HG03135 (cell line): ENCODE data around the gene ATAD3A.
A peak's percentile ranks its signal among the peaks of the same experiment; 100 is the strongest.
"Not testable (repeated sequence)": the region's sequence is repeated elsewhere in the genome, so short reads cannot be mapped to it uniquely, and the experiment has no call there.

ENCODE experiments used
- ATAC-seq: cut with Tn5 transposase; IDR thresholded peaks from one replicate; pipeline ENCODE4 v1.9.1; 2021; ENCODE audit warnings: mild to moderate bottlenecking, moderate library complexity; ENCODE audit not compliant: unreplicated experiment

The ATAD3A gene

DNA sequence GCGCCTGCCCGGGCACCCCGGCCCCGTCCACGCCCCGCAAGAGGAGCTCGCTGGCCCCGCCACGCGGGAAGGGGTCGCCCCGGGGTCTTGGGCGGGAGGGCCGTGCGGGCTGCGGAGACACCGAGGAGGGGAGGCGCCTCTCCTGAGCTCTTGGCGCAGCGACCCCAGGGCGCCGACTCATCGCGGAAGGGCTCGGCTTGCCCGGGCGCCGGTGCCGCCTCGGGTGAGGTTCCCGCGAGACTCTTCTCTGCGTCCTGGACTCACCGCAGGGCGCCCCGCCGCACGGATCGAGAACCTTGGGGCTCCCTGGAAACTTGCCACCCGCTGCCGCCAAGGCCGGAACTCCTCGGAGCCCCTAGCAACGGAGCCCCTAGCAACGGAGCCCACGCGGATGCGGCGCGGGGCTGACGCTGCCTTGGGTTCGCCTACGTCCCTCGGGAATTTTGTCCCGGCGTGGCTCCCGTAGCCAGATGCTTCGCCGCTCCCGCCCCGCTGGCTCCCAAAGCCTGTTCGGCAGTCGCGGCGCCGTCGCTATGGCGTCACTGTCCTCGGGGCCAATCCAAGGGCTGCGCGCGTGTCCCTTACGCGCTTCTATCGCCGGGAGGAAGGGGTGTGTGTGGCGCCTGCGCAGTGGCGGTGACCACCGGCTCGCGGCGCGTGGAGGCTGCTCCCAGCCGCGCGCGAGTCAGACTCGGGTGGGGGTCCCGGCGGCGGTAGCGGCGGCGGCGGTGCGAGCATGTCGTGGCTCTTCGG lies at the start of gene ATAD3A:
TSS of gene ATAD3A (plus strand) at position 630 of the 753 bp plus-strand sequence. CDS start at position 737, 107 bp downstream.
- ATAC-seq = peak; percentile 88

GRCh38 chr1:1462318-1462966 lies 49.5 kb upstream of the ATAD3A start:
- no peak for ATAC-seq

- no peak for ATAC-seq
These were observed 48.6 kb upstream of the ATAD3A start for GRCh38 chr1:1463312-1463711.

- not testable (repeated sequence) for ATAC-seq
These were observed 43.6 kb upstream of the ATAD3A start for GRCh38 chr1:1468196-1468985.

DNA sequence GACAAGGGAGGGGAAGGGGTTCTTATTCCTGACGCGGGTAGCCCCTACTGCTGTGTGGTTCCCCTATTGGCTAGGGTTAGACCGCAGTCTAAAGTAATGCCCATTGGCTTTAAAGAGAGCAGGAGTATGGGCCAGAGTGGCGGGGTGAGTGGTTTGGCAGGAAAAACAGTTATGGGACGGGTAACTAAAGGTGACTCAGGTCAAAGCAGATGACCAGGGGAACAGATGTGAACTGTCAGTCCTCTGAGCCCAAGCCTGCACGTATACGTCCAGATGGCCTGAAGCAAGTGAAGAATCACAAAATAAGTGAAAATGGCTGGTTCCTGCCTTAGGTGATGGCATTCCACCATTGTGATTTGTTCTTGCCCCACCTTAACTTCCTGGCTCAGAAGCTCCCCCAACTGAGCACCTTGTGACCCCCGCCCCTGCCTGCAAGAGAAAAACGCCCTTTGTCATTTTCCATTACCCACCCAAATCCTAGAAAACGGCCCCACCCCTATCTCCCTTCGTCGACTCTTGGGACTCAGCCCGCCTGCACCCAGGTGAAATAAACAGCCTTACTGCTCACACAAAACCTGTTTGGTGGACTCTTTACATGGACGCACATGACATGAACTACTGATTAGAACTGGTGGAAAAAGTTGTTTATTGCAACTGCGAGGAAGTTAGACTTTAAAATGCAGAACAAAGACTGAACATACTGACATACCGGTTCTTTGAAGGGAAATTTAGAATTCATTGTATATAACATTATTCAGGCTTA lies 41.2 kb upstream of the ATAD3A start:
- no peak for ATAC-seq

GRCh38 chr1:1471389-1472052 lies 40.4 kb upstream of the ATAD3A start, which contains the start of gene ATAD3B:
TSS of gene ATAD3B (plus strand) at chr1:1471765. CDS start at chr1:1471885, 120 bp downstream.
- peak; percentile 88 for ATAC-seq

DNA sequence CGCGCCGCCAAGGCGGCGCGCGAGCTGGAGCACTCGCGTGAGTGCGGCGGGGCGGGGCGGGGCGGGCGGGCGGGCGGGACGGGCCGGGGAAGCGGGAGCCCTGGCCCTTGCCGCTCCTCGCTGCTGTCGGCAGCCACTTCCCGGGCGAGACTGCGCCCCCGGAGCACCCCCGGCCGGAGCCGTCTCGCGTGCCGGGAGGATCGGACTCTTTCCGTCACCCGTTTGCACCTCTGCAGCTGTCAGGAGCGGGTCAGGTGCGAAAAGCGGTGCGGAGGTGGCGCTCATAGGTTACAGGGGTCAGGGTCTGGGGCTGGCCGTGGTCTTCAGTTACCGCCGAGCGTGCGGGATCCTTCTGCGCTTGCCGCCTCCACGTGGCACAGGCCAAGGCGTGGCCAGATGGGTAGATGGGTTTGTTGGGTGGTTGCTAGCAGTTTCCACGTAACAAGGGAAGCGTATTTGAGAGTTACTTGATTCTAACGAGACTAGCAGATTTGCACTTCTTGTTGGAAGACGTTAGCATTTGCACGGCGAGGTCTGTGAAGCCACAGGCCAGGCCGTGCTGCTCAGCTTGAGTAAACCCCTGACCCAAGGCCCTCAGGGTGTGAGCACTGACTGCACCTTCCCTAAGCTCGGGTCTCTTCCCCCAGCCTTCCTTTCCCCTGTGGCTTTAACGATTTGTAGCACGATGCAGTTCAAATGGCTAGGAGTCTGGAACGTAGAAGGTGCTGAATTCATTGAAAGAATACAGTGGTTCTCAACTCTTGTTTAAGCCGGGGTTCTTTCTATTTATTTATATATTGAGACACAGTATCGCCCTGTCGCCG lies 39.7 kb upstream of the ATAD3A start:
- peak; percentile 21 for ATAC-seq

GRCh38 chr1:1476011-1476410 lies 36.0 kb upstream of the ATAD3A start:
- not testable (repeated sequence) for ATAC-seq

- ATAC-seq = no peak
These were observed 34.8 kb upstream of the ATAD3A start for GRCh38 chr1:1477206-1477605.

DNA sequence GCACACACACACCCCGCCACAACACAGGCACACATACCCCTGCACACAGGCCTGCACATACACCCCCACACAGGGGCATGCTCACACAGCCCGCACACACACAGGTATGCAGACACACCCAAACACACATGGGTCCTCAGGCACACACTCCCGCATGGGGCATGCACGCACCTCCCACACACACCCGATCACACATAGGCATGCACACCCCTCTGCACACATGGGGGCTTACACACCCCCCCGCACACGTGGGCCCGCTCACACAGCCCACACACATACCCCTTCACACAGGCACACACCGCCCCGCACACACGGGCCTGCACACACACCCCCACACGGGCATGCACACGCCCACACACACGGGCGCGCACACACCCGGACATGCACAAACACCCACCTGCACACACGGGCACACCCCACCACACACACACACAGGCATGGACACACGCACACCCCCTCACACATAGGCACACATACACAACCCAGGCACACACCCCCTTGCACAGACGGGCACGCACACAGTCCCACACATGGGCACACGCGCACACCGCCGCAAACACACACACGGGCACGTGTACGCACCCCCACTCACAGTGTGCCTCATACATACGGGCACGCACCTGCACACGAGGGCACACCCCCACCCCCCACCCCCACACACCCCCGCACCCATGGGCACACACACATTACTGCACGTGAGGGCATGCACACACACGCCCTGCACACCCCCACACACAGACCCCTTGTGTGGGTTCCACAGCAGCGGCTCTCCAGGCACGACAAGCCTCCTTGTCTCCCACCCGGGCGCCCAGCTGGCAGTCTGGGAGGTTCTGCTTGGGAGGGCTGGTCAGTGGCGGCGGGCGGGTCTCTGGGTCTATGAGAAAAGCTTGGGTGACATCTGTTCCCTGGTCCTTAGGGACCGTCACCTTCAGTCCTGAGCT lies 32.1 kb upstream of the ATAD3A start:
- no peak for ATAC-seq

DNA sequence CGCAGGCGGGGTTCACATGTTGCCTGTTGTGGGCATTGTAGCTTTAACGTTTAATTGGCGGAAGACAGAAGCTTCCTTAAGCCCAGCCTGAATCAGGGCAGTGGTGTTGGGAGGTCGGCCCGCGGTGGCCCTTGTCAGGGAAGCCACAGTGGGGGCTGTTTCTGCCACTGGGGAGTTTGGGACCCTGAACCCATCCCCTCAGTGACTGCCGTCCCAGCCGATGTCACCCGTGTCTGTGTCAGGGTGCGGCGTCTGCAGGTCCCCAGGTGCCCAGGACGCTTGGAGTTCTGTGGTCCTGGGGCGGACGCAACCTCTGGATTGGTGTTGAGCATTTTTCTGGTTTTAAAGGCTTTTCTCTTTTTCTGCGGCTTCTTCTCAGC lies 31.5 kb upstream of the ATAD3A start:
- ATAC-seq = not testable (repeated sequence)

GRCh38 chr1:1481811-1482210 lies 30.2 kb upstream of the ATAD3A start:
- ATAC-seq = not testable (repeated sequence)

GRCh38 chr1:1482856-1483255 lies 29.1 kb upstream of the ATAD3A start:
- ATAC-seq = no peak

DNA sequence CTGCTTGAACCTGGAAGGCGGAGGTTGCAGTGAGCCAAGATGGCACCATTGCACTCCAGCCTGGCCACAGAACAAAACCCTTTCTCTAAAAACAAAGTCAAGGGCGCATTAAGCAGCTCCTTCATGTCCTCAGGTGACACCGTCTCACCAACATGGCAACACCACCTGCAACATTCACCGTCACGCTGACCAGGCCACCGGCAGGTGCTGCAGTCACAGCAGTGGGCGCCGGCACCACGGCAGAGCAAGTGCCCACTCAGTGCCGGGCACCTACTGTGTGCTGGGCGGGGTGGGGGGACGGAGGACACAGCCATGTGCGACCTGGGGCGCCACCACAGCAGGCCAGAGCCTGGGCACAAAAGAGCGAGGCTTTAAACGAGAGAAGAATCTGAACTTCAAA lies 28.2 kb upstream of the ATAD3A start:
- no peak for ATAC-seq

- not testable (repeated sequence) for ATAC-seq
These were observed 26.8 kb upstream of the ATAD3A start for GRCh38 chr1:1484976-1485750.

DNA sequence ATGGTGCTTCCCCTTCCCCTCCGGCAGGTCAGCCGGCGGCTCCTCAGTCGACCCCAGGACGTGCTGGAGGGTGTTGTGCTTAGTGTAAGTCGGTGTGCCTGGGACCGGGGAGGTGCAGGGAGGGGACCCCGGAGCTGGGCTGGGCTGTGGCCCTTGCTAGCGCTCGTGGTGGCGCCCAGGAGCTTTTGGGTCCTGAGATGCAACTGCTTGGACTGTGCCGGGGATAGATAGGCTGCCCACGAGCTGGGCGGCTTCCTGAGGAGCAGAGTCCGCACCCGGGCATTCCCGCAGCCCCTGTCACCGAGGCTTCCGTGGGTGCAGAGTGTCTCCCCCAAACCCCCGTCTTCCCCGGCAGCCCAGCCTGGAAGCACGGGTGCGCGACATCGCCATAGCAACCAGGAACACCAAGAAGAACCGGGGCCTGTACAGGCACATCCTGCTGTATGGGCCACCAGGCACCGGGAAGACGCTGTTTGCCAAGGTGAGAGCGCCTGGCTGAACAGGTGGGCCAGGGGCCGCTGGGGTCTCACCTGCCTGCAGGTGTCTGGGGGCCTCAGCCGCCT lies 26.1 kb upstream of the ATAD3A start:
- ATAC-seq = not testable (repeated sequence)

GRCh38 chr1:1487701-1488100 lies 24.3 kb upstream of the ATAD3A start:
- ATAC-seq = no peak
